Stimulated activated CD8-positive, alpha-beta memory T cell treated with anti-CD3 and anti-CD28 coated beads, Interleukin-15, amount 100 ng/mL, for 24 hours (primary cell): Measurements from ENCODE around the gene UNC5B.

Source experiments
- DNase-seq: peaks from one replicate; pipeline ENCODE4 v3.0.0-alpha.2; 2020; ENCODE audit warnings: low read depth

Gene UNC5B

GRCh38 chr10:71223347-71224058, 11.1 kb downstream of the UNC5B start:
- DNase-seq = no peak

DNA sequence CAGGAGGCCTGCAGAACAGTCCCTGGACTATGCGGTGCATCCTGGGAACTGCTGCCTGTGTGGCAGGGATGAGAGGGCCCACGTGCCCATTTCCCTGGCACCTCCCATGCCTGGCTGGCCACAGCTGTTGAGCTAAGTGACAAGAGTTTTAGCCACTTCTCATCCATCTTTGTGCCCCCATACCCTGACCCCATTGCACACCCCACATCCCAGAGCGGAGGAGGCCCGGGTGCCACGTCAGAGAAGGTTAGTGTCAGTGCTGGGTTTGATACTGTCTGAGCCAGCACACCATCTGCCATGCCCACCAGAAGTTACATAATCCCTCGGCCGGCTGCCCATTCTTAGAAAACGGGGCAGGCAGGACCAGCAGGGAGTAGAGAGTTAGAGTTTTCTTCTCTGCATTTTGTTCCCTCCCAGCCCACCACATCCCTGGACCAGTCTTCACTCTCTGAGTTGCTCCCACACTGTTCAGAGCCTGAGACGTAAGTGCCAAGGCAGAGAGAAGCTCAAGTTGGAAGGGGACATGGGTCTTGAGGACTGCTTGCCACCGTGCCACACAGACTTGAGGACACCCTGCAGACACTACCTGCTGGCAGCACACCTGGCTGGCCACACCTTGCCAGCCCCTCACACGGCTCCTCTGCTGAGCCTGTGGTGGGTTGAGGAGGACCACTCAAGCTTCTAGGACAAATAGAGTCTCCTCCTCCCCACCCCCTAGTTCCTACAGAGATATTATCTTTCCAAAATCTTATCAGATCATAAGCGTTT, 13.1 kb downstream of the UNC5B start:
- DNase-seq = no peak

DNA sequence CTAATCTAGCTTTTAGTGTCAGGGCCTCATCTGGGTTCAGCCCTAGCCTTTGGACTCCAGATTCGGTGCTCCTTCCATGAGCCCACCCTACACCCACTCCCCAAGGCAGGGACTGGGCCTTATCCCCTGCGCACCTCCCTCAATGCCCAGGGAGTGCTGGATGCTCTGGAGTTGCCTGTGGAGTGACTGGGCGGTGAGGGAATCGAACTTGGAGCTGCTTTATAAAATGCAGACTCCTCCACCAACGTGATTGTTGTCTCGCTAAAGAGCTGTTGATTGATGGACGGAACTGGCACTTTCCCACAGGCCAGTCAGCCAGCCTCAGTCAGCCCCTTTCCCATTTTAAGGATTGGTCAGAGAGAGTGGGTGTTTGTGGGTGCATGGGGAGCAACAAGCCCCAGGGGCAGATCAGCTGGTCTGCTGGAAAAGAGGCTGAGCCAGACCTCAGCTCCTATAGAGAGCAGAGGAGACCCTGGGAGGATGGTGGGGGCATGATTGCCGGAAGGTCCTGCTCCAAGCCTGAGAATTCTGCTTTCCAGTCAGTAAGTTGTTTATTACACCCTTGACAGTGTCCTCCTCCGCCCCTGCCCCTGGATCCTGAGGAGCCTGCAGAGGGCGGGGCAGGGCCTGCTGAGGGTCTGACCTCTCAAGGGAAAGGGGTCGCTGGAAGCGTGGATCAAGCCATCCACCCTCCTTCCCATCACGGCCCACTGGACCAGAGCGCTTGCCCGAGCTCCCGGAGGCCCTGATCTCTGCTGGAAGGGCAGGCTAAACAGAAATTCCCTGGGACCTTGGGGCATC, 16.7 kb downstream of the UNC5B start:
- no peak for DNase-seq

GRCh38 chr10:71229726-71230655, 17.6 kb downstream of the UNC5B start:
- no peak for DNase-seq

DNA sequence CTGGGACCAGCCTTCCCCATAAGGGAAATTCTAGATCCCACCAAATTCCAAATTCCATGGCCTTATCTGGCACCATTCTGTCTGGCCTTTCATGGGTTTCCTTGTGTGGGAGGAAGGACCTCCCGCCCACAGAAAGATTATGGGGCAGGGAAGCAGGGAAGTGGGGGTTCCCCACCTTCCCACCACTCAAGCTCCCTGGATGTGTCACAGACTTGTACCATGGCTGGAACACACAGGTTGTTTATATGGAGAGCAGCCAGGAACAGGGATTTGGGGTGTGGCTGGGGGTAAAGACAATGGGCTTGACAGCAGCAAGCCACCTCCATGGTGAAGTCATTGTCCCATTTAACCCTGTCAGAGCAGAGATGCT, 18.3 kb downstream of the UNC5B start:
- DNase-seq = no peak

- DNase-seq = no peak
Observed at GRCh38 chr10:71231206-71231605, 18.8 kb downstream of the UNC5B start.

- DNase-seq = no peak
Observed at GRCh38 chr10:71232089-71232998, 20.0 kb downstream of the UNC5B start.

DNA sequence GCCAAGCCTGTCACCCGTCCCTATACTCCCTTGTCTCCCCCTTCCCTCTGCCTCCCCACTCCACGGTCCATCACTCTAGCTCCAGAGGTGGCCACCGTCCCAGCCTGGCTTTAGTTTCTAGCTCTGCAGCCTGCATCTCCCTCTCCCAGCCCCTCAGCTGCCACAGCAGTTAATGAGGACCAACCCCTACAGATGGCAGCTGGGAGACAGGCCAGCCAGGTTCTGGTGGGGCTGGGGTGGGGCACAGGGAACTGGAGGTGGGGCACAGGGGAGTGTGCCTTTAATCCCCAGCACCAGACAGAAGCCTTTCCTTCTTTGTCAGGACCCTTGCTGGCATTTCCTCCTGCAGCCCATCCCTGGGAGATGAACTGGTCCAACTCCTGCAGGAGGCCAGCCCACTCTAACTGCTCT, 21.1 kb downstream of the UNC5B start:
- DNase-seq = no peak

DNA sequence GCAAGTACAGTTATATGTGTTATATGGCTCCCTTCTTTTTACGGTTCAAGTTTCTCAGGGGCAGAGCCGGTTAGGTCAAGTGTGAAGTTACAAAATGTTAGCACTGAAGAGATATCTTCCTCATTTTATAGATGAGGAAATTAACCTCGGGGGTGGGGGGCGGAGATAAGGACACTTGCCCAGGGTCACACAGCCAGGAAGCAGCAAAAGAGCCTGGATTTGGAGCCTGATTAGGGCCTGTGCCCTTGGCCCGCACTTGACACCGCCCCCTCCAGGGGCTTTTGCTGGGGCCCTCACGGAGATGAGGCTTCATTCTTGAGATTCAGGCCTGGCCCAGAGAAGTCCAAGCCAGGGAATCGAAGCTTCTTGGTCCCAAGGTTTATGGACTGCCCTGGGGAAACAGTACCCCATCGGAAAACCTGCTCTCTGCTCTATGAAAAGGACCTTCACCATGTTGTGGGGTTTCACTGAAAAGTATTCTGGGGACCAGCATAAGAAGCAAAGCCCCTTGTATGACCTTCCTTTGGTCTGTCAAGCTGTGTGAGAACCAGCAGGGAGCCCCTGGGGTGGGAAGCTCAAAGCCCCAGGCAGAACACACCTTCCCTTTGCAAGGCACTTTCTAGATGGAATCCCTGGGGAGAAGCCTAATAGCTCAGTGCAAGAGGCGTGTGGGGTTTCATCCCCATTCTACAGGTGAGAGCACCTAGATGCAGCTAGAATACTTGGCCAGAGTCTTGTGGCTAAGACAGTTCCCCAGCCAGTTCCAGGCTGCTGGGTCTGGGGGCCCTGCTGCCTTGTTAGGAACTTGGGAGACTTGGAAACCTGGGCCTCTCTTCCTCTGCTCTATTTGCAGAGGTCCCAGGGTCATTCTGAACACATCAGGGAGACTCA, 21.9 kb downstream of the UNC5B start:
- no peak for DNase-seq

DNA sequence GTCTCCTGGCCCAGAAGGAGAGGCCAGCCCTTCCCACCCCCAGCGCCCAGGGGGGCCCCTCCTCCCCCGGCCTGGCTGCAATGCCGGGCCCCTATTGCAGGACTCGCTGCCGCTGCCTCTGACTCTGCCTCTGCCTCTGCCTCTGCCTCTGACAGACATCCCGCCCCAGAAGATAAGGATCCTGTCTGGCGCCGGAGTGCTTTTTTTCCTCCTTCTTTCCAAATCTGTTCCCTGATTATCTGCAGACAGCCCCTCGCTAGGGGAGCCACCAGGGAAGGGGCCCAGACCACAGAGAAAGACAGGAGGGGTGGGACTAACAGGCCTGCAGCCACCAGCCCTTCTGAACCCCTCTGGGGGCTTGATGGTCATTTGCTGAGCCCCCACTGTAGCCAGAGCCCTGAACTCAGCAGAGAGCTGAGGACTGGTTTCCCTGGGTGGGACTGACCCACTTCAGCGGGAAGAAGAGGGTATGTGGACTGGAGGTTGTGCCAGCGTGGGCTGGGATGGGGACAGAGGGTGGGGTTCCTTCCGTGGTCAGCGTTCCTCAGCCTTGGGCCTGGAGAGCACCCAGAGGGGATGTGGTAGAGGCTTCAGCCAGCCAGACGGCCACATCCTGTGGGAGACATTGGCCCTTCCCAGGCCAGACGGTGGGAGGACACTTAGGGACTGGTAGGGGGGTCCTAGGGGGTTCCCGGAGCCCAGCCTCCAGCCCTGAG, 22.8 kb downstream of the UNC5B start:
- DNase-seq = no peak

DNA sequence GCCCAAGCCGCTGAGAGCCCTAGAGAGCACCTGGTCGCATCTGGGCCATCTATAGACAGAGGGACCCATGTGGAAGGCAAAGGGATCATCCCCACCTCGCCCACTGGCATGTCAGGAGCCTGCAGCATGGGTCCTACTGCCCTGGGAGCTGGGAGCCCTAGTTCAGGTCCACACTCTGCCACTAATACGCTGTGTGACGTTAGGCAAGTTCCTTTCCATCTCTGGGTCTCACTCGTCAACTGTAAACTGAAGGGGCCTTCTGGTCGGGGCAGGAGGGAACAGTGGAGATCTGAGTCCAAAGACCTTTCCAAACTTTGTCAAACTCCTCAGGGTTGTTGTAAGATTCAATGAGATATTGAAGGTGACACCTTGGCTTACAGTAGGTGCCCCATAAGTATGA, 23.4 kb downstream of the UNC5B start:
- DNase-seq = no peak

- no peak for DNase-seq
Observed at GRCh38 chr10:71236286-71236685, 23.9 kb downstream of the UNC5B start.

- DNase-seq = no peak
Observed at GRCh38 chr10:71236822-71237682, 24.7 kb downstream of the UNC5B start.

GRCh38 chr10:71237843-71238623, 25.7 kb downstream of the UNC5B start:
- DNase-seq = no peak

DNA sequence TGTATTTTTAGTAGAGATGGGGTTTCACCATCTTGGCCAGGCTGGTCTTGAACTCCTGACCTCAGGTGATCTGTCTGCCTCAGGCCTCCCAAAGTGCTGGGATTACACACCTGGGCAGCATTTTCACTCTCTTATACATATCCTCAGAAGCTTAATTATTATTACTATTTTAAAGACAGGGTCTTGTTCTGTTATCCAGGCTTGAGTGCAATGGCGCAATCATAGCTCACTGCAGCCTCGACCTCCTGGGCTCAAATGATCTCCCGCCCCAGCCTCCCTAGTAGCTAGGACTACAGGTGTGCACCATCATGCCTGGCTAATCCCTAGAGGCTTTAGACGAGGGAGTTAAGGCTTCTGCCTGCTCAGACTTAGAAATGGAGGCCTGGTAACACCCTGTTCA, 26.3 kb downstream of the UNC5B start:
- no peak for DNase-seq

- no peak for DNase-seq
Observed at GRCh38 chr10:71239131-71239915, 27.0 kb downstream of the UNC5B start.
